OCI-LY7 (cell line): ENCODE results near the gene NES. TPM values are rescaled to one million over a fixed set of nuclear protein-coding genes. Genes with fewer than 3 reads are reported as not detected.

Experiments
- BruUV-seq: library from RNA; stranded (reverse); fragments of 400-500 nt; replicated peaks from 2 replicates; lab custom pipeline; 2021; lab: Mats Ljungman, UMichigan
- CTCF ChIA-PET: fragments of 300-600 bp; sonication (Branson Sonifier 250); formaldehyde crosslinking; loops from one replicate; lab custom pipeline; 2022; ENCODE audit warnings: antibody characterized with exemption; ENCODE audit not compliant: unreplicated experiment; lab: Charles Lee
- POLR2A ChIA-PET: fragments of 300-600 bp; sonication (Branson Sonifier 250); formaldehyde crosslinking; loops from one replicate; lab custom pipeline; 2022; ENCODE audit warnings: antibody characterized with exemption; lab: Charles Lee
- DNase-seq: peaks from one replicate; pipeline ENCODE4 v3.0.0-alpha.2; 2015; ENCODE audit warnings: low spot score
- H2AFZ ChIP-seq: fragments of 200-600 bp; sonication (generic), shearing (Covaris generic); 2 replicates; pipeline ENCODE4 v1.6.1; 2014; ENCODE audit warnings: mild to moderate bottlenecking, antibody characterized with exemption, low read length, moderate library complexity
- H3K27ac ChIP-seq: fragments of 200-600 bp; sonication (generic); 2 replicates; pipeline ENCODE4 v1.5.1; 2014; ENCODE audit warnings: mixed run types, low read depth, mild to moderate bottlenecking, moderate library complexity, low read length, inconsistent platforms; ENCODE audit not compliant: poor library complexity, severe bottlenecking
- H3K36me3 ChIP-seq: fragments of 200-600 bp; sonication (generic); 2 replicates; pipeline ENCODE4 v1.6.1; 2014; ENCODE audit warnings: mild to moderate bottlenecking, antibody characterized with exemption, low read length, moderate library complexity, mixed read lengths; ENCODE audit not compliant: insufficient read depth
- H3K4me1 ChIP-seq: fragments of 200-600 bp; sonication (generic); 2 replicates; pipeline ENCODE4 v1.5.1; 2014; ENCODE audit warnings: mild to moderate bottlenecking, low read length; ENCODE audit not compliant: insufficient read depth, poor library complexity, severe bottlenecking
- H3K4me2 ChIP-seq: fragments of 200-600 bp; sonication (generic); 2 replicates; pipeline ENCODE4 v1.6.1; 2014; ENCODE audit warnings: mild to moderate bottlenecking, low read length
- H3K4me3 ChIP-seq: fragments of 200-600 bp; sonication (generic); 2 replicates; pipeline ENCODE4 v1.5.1; 2014; ENCODE audit warnings: mild to moderate bottlenecking, low read depth, low read length; ENCODE audit not compliant: poor library complexity, severe bottlenecking
- H3K79me2 ChIP-seq: fragments of 200-600 bp; sonication (generic); 2 replicates; pipeline ENCODE4 v1.6.1; 2016; ENCODE audit warnings: low read depth, mild to moderate bottlenecking, low read length, moderate library complexity, mixed read lengths; ENCODE audit not compliant: insufficient read depth
- H3K9me2 ChIP-seq: fragments of 200-600 bp; sonication (generic); 2 replicates; pipeline ENCODE4 v1.6.1; 2016; ENCODE audit warnings: mild to moderate bottlenecking, low read length, mixed read lengths; ENCODE audit not compliant: insufficient read depth
- H3K9me3 ChIP-seq: fragments of 200-600 bp; sonication (generic); 2 replicates; pipeline ENCODE4 v1.6.1; 2014; ENCODE audit warnings: mild to moderate bottlenecking, mixed run types, low read length, mixed read lengths
- H4K20me1 ChIP-seq: fragments of 200-600 bp; sonication (generic); 2 replicates; pipeline ENCODE4 v1.6.1; 2014; ENCODE audit warnings: mild to moderate bottlenecking, antibody characterized with exemption, low read length, moderate library complexity, mixed read lengths; ENCODE audit not compliant: insufficient read depth
- CTCF ChIP-seq: fragments of 200-600 bp; sonication (generic); conservative IDR thresholded peaks from 2 replicates; pipeline ENCODE4 v1.5.1; 2014; ENCODE audit warnings: mild to moderate bottlenecking, antibody characterized with exemption, low read length, moderate library complexity, mixed read lengths
- EZH2phosphoT487 ChIP-seq: fragments of 200-600 bp; sonication (generic); IDR thresholded peaks from 2 replicates; pipeline ENCODE4 v1.6.1; 2018; ENCODE audit warnings: low read depth, borderline replicate concordance, mild to moderate bottlenecking, mixed run types, antibody characterized with exemption, low read length, moderate library complexity, mixed read lengths
- intact Hi-C: fragments of 100-400 bp; cut with micrococcal nuclease; formaldehyde crosslinking; loops from one replicate; pipeline ENCODE4 v1.10.0; 2022; ENCODE audit not compliant: unreplicated experiment
- total RNA-seq, 2 experiments: library from RNA; depleted of rRNA in 1 of 2; stranded (reverse); fragments of >200 nt in 1 of 2; shearing (Covaris generic) in 1 of 2; gene quantifications; 2 replicates each; pipeline ENCODE4 v1.2.3, GENCODE V29; 2014 to 2022

The NES gene
- total RNA-seq, 2 experiments from 2014 or later: not detected

GRCh38 chr1:156696755-156697154 is 19.5 kb upstream of the NES start:
- BruUV-seq: no TSS peak
- no peaks in the 10 kb centered on the region for H4K20me1 ChIP-seq
- H3K36me3 ChIP-seq: no peaks in the 10 kb centered on the region
- POLR2A ChIA-PET: no interaction called here
- no peak overlapping the region for H3K4me2 ChIP-seq
- no peaks in the 10 kb centered on the region for H3K9me2 ChIP-seq
- no peak for TF ChIP-seq EZH2phosphoT487
- no peak for TF ChIP-seq CTCF
- no peak overlapping the region for H3K27ac ChIP-seq
- no peaks in the 10 kb centered on the region for H3K9me3 ChIP-seq
- H2AFZ ChIP-seq: no peak overlapping the region
- intact Hi-C loops: no loop called here
- H3K4me1 ChIP-seq: peaks cover 13% of the 10 kb centered on the region
- H3K4me3 ChIP-seq: no peak overlapping the region
- no peaks in the 10 kb centered on the region for H3K79me2 ChIP-seq
- CTCF ChIA-PET: no interaction called here
- DNase-seq: no peak

- Histone ChIP-seq H2AFZ (no peak overlapping the region), H3K79me2 (no peaks in the 10 kb centered on the region), H3K4me2 (no peak overlapping the region), H3K9me2 (no peaks in the 10 kb centered on the region), H3K27ac (no peak overlapping the region), H3K9me3 (no peaks in the 10 kb centered on the region), H4K20me1 (no peaks in the 10 kb centered on the region), H3K4me1 (peaks cover 13% of the 10 kb centered on the region), H3K36me3 (no peaks in the 10 kb centered on the region), H3K4me3 (no peak overlapping the region)
- TF ChIP-seq CTCF: no peak
- no peak for TF ChIP-seq EZH2phosphoT487
- DNase-seq: no peak
- CTCF ChIA-PET: no interaction called here
- intact Hi-C loops: no loop called here
- POLR2A ChIA-PET: no interaction called here
- no TSS peak for BruUV-seq
Measured at GRCh38 chr1:156694690-156694962, 17.4 kb upstream of the NES start.

GRCh38 chr1:156693848-156694689 is 16.9 kb upstream of the NES start:
- DNase-seq: no peak
- no peaks in the 10 kb centered on the region for H3K9me3 ChIP-seq
- no peaks in the 10 kb centered on the region for H3K9me2 ChIP-seq
- no peak overlapping the region for H3K4me2 ChIP-seq
- no TSS peak for BruUV-seq
- H3K4me3 ChIP-seq: no peak overlapping the region
- intact Hi-C loops: no loop called here
- ChIA-PET POLR2A (no interaction called here), CTCF (no interaction called here)
- H3K79me2 ChIP-seq: no peaks in the 10 kb centered on the region
- H4K20me1 ChIP-seq: no peaks in the 10 kb centered on the region
- H3K4me1 ChIP-seq: peaks cover 16% of the 10 kb centered on the region
- no peaks in the 10 kb centered on the region for H3K36me3 ChIP-seq
- no peak for TF ChIP-seq EZH2phosphoT487
- no peak for TF ChIP-seq CTCF
- no peak overlapping the region for H2AFZ ChIP-seq
- no peak overlapping the region for H3K27ac ChIP-seq
